Measurements from ENCODE around the gene FANCL.
"Not testable (repeated sequence)": the region's sequence is repeated elsewhere in the genome, so short reads cannot be mapped to it uniquely, and the experiment has no call there.

The FANCL gene

DNA sequence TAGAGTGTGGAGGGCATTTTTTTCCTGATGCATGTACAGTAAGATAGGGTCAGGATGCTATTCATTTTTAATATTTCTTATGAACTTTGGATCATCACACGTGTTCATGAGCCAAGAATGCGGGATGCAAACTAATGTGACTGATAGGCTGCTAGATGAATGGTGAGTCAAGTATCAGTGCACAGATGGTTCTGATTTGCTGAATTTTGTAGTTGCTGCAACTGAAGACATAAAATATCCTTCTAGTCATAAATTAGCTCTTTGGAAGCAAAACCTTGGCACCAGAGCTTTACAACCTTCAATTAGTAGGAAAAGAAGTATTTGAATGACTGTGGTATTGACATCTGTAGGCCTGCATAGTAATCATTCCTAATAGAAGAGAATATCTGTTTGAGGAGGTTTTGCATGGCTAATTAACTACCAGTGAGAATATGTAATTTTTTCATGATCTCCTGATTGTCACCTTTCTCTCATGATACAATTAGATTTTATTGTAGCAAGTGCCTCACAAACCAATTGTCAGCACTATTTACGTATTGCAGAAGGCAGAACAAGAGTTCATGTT is 100.5 kb downstream of the FANCL start:
- DNase-seq (ENCODE audit: low read depth), result peak; percentile 20

DNA sequence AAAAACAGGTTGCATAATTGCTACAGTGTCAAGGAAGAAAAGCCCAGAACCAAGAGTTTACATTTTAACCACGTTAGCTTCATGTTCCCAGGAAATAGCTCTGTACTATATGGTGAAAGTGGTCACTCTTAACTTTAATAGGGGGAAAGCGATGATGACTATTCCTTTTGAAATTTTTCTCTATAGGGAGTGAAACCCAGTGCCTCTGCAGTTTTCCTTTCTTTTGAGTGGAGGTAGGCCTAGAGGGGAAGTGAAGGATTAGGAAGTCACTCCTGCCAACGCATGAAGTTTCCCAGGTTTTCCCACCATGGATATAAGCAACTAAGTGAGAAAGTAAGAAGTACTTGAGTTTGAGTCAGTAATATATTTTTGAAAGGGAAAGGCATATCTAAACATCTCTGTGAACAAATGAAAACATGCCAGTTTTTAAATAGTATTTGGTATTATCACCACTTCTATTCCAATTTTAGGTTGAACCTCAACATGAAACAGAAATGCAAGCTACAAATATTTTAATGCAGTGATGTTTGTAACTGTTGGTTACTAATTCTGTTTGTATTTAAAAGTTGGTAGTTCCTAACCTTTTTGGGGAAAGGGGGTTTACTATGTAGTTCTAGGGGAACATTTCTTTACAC is 102.6 kb downstream of the FANCL start:
- DNase-seq (ENCODE audit: low read depth), result peak; percentile 34

GRCh38 chr2:58137856-58138255 is 103.3 kb downstream of the FANCL start:
- peak; percentile 11 for DNase-seq (ENCODE audit: low read depth)

GRCh38 chr2:58137221-58137620 is 103.9 kb downstream of the FANCL start:
- peak; percentile 74 for DNase-seq (ENCODE audit: low read depth)

DNA sequence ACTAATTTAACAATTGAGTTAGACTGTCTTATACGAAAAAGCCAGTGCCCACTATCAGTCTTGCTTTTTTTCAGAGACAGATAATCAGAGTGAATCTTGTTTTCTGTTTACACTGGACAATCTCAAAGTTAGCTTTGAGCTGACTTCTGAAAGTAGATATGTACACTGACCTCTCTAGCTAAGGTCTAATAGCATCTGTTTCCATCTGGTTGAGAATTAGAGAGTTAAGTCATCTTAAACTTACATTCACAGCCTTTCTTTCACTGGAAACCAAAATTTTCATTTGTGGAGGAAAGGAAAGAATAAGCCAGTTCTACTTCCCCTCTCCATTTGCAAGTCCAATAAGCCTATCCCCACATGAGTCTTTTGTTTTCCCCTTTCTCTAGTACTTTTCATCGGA is 105.3 kb downstream of the FANCL start:
- no peak for DNase-seq (ENCODE audit: low read depth)

DNA sequence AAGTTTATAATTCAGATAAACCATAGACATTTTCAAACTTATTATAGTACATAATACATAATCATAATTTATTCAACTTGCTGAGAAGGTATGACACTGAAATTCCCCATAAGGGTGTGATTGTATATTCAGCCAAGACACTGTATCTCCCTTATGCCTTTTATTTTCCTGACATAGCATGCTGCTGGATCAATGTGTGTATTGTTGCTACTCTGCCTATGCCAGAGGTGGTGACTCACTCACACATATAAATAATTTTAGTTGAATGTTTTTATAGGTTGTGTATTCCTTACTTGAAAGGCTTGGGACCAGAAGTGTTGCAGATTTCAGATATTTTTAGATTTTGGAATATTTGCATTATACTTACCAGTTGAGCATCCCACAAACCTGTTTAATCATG is 107.7 kb downstream of the FANCL start:
- DNase-seq (ENCODE audit: low read depth), result peak; percentile 28

- peak; percentile 64 for DNase-seq (ENCODE audit: low read depth)
These were observed 109.7 kb downstream of the FANCL start for GRCh38 chr2:58131191-58132011.

DNA sequence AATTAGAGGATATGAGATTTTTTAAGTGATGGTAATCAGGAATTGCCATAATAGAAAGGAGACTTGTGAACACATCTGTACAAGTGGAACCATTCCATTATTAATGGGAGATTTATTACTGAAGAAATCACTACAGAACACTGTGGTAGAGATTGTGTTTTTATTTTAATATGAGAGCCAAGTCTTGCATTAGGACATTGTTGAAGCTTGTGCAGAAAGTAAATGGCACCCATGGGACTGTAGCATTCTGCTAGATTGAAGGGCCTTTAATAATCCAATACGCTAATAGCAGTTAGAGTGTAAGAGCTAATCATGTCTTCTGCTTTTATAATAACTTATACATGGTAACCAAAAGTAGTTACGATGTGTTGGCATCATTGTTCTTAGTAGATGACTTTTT is 110.9 kb downstream of the FANCL start:
- no peak for DNase-seq (ENCODE audit: low read depth)

DNA sequence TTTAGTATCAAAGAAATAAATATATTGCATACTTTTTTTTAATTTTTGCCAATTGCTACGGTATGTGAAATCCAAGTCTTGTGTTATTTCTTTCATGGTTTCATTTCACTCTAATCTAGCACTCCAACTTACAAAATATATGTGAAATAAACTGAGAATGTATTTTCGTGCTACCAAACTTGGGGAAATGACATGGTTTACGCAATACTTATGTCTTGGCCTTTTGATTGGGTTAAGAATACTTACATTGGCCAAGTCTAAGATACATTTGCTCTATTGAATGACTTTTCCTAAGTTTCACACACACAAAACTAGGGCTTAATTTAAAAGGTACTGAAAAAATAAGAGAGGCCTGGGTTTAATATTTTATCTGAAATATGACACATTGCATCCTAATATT is 114.0 kb downstream of the FANCL start:
- DNase-seq (ENCODE audit: low read depth), result no peak

DNA sequence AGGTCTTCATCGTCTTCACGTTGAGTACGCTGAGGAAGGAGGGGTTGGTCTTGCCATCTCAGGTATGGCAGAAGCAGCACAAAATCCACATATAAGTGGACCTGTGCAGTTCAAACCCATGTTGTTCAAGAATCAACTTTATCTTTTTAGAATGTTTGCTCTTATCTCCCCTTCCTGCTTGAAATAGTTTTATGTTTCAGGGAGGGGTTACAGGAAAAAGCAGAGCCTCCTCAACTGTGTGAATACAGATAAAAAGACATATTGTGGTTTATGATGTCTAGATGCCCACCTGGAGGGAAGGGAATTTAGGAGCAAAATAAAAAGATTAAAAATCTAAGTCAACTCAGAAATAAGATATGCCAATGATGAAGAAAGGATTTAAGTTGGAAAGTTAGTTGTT is 118.6 kb downstream of the FANCL start:
- DNase-seq (ENCODE audit: low read depth), result no peak

GRCh38 chr2:58122040-58122439 is 119.1 kb downstream of the FANCL start:
- no peak for DNase-seq (ENCODE audit: low read depth)

- DNase-seq (ENCODE audit: low read depth), result no peak
These were observed 120.4 kb downstream of the FANCL start for GRCh38 chr2:58120626-58121229.

DNA sequence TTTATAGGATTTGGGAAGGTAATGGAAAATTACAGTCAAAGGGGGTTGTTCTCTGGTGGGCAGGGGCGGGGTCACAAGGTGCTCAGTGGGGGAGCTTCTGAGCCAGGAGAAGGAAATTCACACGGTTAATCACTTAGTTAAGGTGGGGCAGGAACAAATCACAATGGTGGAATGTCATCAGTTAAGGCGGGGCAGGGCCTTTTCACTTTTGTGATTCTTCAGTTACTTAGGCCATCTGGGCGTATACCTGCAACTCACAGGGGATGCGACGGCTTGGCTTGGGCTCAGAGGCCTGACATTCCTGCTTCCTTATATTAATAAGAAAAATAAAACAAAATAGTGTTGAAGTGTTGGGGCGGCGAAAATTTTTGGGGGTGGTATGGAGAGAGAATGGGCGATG is 127.6 kb downstream of the FANCL start:
- DNase-seq (ENCODE audit: low read depth), result not testable (repeated sequence)

DNA sequence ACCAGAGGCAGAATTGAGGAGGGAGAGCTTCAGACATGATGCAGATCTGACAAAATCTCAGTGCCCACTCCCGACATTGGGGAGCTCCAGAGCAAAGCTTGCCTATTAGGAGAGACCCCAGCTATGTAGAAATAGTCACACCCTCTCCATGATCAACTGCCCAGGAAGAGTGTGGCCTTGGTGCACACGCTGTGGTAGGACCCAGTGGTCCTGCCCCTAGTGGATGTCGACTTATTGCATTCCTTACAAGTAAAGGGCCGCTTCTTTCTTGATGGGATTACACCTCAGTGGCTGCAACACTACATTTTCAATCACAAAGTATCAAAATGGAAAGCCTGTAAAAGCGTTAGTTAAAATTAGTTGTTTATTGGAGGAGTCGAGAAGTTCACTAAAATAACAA is 130.4 kb downstream of the FANCL start:
- no peak for DNase-seq (ENCODE audit: low read depth)

GRCh38 chr2:58109481-58109880 is 131.6 kb downstream of the FANCL start:
- DNase-seq (ENCODE audit: low read depth), result no peak
